GM19238 (cell line): ENCODE measurements around the gene GNAQ.
"Not testable (repeated sequence)": the region's sequence is repeated elsewhere in the genome, so short reads cannot be mapped to it uniquely, and the experiment has no call there.

Experiments used
- DNase-seq: peaks from one replicate; pipeline ENCODE4 v3.0.0; 2011; ENCODE audit warnings: low spot score; ENCODE audit not compliant: insufficient read length

The GNAQ gene

DNA sequence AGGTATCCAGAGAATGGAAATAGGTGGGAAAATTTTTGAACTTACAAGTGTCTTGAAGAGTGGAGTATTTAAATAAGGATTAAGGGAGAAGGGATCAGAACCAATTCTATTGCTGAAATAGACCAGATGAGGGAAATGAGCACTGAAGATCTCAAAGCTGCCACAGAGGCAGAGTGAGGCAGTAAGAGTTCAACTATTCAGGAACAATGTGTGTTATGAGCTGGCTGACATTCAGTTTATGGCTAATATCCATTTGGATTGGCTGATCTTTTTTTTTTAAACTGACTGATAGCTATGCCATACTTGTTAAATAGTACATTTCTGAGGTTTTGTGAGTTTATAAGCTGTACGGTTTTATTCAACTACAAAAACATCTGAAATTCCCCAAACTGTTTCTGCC is 288.2 kb downstream of the GNAQ start:
- no peak for DNase-seq

DNA sequence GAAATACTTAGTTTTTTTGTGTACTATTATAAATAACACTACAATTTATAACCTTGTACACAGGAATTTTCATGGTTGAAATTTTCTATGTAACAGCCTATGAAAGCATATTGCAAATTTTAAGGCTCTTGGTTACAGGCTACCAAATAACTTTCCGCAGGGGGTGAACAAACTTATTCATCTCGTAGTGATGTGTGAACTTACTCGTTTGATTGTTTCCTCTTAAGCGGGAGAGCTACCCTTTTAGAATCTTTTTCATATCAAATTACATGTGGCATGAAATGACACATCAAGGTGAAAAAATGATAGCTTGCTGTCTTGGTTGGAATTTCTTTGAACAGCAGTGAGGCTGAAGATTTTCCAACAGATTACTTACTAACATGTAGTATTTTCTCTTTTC is 292.7 kb downstream of the GNAQ start:
- DNase-seq: no peak

GRCh38 chr9:77735494-77735893 is 296.1 kb downstream of the GNAQ start:
- no peak for DNase-seq

- no peak for DNase-seq
Measured at GRCh38 chr9:77731930-77732329, 299.7 kb downstream of the GNAQ start.

DNA sequence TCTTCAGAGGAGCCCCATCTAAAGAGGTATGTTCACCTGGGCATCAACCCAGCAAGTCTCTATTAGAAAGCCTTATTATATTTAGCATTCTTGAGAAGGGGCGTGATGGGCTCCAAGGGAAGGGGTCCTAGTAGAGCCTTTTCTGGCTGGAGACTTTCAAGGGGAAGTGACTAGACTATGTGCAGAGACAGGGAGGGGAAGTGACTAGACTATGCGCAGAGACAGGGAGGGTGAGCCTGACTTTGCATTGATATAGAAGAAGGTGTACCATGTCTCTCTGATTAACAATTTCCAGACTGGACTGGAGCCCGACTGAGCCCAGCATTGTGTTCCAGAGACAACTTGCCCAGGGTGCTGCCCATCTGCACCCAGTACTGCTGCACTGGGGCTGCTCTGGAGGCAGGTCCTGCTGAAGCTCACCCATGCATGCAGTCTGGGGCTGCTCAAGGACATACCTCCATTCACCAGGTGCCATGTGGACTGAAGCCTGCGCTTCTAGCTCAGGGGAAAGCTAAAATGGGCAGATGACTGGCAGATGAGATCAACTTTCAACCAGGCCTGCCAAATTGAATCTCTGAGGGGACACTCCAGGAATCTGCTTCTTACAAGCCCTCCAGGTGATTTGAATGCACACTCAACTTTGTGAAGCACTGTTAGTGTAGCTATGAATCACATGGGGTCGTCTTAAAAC is 300.5 kb downstream of the GNAQ start:
- no peak for DNase-seq

- DNase-seq: no peak
Measured at GRCh38 chr9:77729177-77729576, 302.4 kb downstream of the GNAQ start.

GRCh38 chr9:77726814-77727213 is 304.8 kb downstream of the GNAQ start:
- DNase-seq: no peak

DNA sequence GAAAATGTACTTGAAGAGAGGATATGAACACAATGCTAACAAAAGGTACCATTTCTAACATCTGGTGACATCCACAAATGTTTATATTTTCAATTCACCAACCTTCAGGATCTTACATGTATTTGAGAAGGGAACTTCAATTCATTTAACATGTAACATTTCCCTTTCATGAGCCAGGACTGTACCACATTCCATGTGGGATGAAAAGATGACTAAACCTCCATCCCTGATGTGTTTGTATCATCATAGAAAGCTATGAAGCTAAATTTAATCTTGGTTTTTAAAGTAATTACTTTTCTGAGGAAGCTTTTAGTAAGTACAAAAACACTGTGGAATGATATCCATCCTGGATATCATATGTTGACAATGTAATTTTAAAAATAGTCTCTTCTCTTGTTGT is 305.3 kb downstream of the GNAQ start:
- no peak for DNase-seq

GRCh38 chr9:77725820-77726219 is 305.8 kb downstream of the GNAQ start:
- DNase-seq: no peak

DNA sequence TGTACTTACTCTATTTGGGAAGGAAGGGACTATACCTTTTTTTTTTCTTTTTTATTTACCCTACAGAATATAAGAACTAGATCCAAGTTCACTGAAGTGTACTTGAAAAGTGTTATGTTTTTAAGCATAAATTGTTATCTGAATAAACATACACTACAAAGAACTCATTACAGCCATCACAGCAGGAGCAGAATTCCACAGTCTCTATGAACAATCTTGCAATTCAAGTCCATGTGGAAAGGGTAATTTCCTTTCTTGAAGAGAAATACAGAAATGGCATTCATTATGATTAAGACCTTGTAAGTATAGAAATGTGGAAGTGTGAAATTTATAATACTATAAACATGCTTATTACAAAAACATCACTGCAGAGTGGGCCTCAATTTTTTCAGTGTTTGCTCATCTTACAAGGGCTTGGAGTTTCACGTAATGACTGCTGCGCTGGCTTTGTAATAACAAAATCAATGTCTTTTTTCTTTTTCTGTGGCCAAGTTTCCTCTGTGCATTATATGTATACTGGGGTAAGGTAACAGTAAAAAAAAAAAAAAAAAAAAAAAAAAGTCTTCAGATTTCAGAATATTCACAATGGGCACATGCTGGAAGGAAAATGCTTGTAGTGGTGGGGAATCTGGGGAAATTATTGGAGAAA is 306.4 kb downstream of the GNAQ start:
- no peak for DNase-seq

DNA sequence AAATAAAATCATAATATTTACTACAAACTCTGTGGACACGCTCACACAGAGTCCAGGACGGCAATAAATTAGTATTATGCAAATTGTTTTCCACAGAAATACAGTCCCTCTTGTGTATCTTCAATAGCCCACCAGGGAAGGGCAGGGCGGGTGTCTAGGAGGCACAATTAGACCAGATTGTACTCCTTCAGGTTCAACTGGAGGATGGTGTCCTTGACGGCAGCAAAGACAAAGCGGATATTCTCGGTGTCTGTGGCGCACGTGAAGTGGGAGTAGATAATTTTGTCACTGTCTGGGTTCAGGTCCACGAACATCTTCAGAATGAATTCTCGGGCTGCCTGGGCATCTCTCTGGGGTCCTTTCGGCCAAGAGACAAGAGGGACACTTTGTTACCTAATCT is 310.5 kb downstream of the GNAQ start:
- DNase-seq: not testable (repeated sequence)

DNA sequence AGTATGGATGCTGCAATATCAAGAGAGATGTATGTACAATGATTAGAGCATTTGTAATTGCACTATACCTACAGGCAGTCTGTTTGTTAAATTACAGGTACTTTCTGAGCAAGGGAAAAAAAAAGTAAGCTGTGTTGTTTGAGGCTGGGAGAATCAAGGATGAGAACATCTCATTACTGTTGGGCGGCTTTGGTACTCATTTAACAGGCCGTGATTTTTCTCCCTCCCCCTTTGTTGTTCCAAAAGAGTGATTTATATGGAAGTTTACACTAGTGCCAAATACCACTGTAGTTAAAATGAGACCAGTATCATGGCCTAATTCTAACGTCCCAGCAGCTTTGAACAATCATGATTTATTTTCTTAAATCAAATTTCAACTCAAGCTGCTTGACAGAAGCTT is 312.3 kb downstream of the GNAQ start:
- DNase-seq: no peak

DNA sequence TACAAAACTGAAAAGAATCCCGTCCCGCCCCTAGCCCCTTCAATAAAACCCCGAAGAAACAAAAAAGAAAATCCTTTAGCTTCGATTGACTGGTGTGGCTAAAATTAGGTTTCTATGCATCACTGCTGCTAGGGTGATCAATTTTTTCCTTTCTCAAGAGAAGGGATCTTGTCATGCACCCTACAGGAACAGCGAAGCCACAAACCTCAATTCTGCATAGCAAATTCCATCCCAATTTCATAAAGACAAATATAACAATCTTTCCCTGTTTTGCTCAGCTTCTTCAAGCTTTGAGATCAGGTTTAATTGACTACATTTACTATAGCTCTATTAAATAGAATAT is 313.3 kb downstream of the GNAQ start:
- DNase-seq: not testable (repeated sequence)

- not testable (repeated sequence) for DNase-seq
Measured at GRCh38 chr9:77717608-77718297, 313.9 kb downstream of the GNAQ start.

DNA sequence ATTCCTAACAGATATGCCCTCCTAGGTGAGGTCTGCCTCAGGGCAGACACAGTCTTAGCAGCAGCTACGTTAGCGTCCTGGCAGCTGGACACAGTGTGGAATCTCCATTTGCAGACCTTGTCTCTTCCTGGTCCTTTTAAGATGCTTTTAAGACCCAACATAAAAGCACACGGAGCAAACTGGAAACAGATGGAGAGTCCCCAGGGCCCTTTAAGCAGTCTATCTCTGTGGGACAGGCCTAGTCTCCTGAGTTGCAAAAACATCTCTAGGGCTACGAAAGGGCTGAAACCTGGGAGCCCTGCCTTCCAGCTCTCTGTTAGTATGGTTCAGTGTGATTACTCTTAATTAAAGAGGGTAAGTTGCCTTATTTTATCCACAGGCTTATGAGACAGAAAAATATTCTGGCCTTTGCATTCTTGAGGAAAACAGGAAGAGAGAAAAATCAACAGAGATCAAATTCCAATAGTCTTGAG is 317.5 kb downstream of the GNAQ start:
- no peak for DNase-seq

DNA sequence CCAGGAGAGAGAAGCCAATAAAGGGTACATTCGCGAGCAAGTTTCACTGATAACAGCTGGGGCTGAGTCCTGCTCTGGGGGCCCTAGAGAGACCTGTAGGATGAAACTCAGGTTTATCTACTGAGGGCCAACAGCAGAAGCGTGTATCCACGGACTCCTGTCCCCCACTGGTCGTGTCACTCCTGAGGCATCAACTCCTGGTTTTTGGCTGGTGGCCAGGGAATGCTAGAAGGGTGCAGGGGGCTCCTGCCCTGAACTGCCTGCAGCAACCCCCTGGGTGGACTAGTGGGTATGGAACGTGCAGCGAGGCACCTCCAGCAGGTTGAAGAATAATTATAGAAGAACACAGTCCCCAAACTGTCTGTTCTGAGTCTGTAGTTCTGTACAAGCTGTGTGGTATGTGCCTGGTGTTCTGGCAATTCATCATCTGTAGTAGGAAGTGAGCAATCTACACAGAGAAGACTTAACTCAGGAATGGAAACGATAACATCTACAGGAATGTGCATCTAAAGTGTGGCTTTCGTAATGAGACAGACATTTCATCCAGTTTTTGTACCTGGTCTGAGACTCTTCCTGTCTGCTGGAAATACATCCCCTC is 319.0 kb downstream of the GNAQ start:
- no peak for DNase-seq

- DNase-seq: no peak
Measured at GRCh38 chr9:77710965-77711648, 320.5 kb downstream of the GNAQ start.

DNA sequence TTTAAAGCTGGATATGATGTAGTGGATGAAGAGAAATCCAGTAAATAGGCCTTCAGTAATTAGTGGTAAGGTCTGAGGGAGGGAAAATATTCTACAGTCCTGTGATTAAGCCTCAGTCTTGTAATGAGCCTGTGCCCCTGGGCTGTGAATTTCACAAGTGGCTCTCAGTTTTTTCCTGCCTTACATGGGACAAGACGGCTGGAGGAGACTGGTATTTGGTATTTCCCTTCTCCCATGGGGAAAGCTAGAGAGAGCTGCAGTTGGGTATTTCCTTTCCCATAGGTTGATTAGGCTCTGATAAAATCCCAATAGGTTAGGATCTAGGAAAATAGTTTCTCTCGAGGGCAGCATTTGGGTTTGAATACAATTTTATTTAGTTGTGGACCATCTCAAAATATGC is 321.3 kb downstream of the GNAQ start:
- no peak for DNase-seq

- DNase-seq: no peak
Measured at GRCh38 chr9:77708064-77708815, 323.4 kb downstream of the GNAQ start.

DNA sequence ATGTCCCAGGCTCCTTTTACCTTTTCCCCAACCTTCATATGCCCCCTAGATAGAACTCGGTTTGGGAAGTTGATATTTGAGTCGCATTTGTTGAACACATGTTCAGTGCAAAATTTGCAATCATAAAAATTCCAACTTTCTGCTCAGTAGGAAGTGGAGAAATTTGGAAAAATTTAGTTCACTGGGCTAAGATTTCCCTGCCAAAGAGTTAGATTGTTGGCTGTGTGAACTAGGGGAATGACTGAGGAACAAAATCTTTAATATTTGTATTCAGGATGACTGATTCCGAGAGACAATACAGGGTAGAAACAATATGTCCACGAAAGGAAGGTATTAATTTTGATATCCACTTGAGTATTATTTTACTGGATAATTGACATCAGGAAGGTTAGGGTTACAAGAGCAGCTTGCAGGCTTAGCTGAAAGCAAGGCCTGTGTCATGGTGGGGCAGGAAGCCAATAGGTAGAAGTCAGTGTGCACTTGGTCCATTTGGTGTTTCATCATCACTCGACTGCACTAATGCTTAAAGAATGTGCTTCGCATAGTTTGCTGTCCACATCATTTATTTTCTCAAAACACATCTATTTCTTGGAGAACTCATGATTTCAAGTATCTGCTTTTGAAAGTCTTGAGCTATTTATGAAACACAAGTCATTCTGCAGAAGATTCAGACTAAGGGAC is 324.1 kb downstream of the GNAQ start:
- DNase-seq: no peak
